CD4-positive, alpha-beta T cell (primary cell): ENCODE data around the gene TMEM108. TPM values are rescaled to one million over a fixed set of nuclear protein-coding genes. Genes with fewer than 3 reads are reported as not detected.

Experiments
- ATAC-seq: fragments of 200-7000 bp; cut with Tn5 transposase; one replicate; pipeline ENCODE4 v1.10.0; 2022; ENCODE audit warnings: mild to moderate bottlenecking; ENCODE audit not compliant: poor library complexity
- CTCF ChIA-PET: fragments of 350-600 bp; sonication (Branson Sonifier 250); formaldehyde crosslinking; loops from one replicate; lab custom pipeline; 2021; ENCODE audit warnings: antibody characterized with exemption, inconsistent platforms; lab: Charles Lee
- POLR2A ChIA-PET: fragments of 350-600 bp; sonication (Branson Sonifier 250); formaldehyde crosslinking; loops from one replicate; lab custom pipeline; 2021; ENCODE audit warnings: antibody characterized with exemption, inconsistent platforms; lab: Charles Lee
- DNase-seq, 14 experiments: peaks; one replicate each; pipeline ENCODE4 v3.0.0-alpha.2; 2013 to 2020; ENCODE audit warnings: mixed read lengths in 2 of 14
- H3K27ac ChIP-seq, 2 donors: one replicate each; pipeline versions ENCODE4 v1.5.1 to v1.7.0; 2013; ENCODE audit warnings: low read length in 2 of 2, low read depth in 1 of 2, mild to moderate bottlenecking in 1 of 2
- H3K27me3 ChIP-seq, 2 experiments: 1 replicate in 1 of 2; 2 replicates in 1 of 2; pipeline versions ENCODE4 v1.6.1 to v1.7.0; 2013; ENCODE audit warnings: low read length in 2 of 2, control low read depth in 1 of 2, mild to moderate bottlenecking in 1 of 2, moderate library complexity in 1 of 2; ENCODE audit not compliant: insufficient read depth in 2 of 2, control insufficient read depth in 1 of 2
- H3K36me3 ChIP-seq: one replicate; pipeline ENCODE4 v1.6.1; 2013; ENCODE audit warnings: low read length, control low read depth; ENCODE audit not compliant: insufficient read depth
- H3K4me1 ChIP-seq: one replicate; pipeline ENCODE4 v1.6.1; 2013; ENCODE audit warnings: low read length, control low read depth; ENCODE audit not compliant: insufficient read depth
- H3K4me3 ChIP-seq: one replicate; pipeline ENCODE4 v1.5.1; 2013; ENCODE audit warnings: mild to moderate bottlenecking, low read length, moderate library complexity
- H3K9me3 ChIP-seq, 2 experiments: 1 replicate in 1 of 2; 2 replicates in 1 of 2; pipeline versions ENCODE4 v1.6.1 to v1.7.0; 2013; ENCODE audit warnings: low read length in 2 of 2, mild to moderate bottlenecking in 2 of 2, control low read depth in 1 of 2, moderate library complexity in 1 of 2; ENCODE audit not compliant: control insufficient read depth in 1 of 2, insufficient read depth in 1 of 2
- H3K27ac Mint-ChIP-seq: one replicate; pipeline ENCODE4 v1.8.0; 2020; ENCODE audit warnings: mixed read lengths
- H3K27me3 Mint-ChIP-seq: one replicate; pipeline ENCODE4 v1.8.0; 2021; ENCODE audit warnings: mixed read lengths
- H3K36me3 Mint-ChIP-seq: one replicate; pipeline ENCODE4 v1.8.0; 2021; ENCODE audit warnings: low read depth, mixed read lengths
- H3K4me1 Mint-ChIP-seq: one replicate; pipeline ENCODE4 v1.8.0; 2021; ENCODE audit warnings: low read depth, mixed read lengths
- H3K4me3 Mint-ChIP-seq: one replicate; pipeline ENCODE4 v1.8.0; 2020; ENCODE audit warnings: mild to moderate bottlenecking, mixed read lengths
- H3K9me3 Mint-ChIP-seq: one replicate; pipeline ENCODE4 v1.8.0; 2020; ENCODE audit warnings: mixed read lengths
- intact Hi-C, 2 experiments: fragments of 100-400 bp; cut with DNase I in 1 of 2; cut with micrococcal nuclease in 1 of 2; formaldehyde crosslinking; loops; one replicate each; pipeline versions ENCODE4 v1.15.1 to v1.9.0; 2023 to 2025; cut with DNase I, micrococcal nuclease
- total RNA-seq, 174 experiments: library from RNA in 2 of 174; stranded (reverse) in 2 of 174; gene quantifications; one replicate each; pipeline ENCODE4 v1.2.3 and lab custom pipeline; 2021 to 2026
- TF ChIP-seq, protein P1 (sequence below): fragments of 200-600 bp; IDR thresholded peaks from one replicate; pipeline ENCODE4 v1.8.0; 2022; ENCODE audit warnings: antibody characterized with exemption, mild to moderate bottlenecking

The TMEM108 gene
- total RNA-seq, 2 experiments from 2014 or later, result not detected

DNA sequence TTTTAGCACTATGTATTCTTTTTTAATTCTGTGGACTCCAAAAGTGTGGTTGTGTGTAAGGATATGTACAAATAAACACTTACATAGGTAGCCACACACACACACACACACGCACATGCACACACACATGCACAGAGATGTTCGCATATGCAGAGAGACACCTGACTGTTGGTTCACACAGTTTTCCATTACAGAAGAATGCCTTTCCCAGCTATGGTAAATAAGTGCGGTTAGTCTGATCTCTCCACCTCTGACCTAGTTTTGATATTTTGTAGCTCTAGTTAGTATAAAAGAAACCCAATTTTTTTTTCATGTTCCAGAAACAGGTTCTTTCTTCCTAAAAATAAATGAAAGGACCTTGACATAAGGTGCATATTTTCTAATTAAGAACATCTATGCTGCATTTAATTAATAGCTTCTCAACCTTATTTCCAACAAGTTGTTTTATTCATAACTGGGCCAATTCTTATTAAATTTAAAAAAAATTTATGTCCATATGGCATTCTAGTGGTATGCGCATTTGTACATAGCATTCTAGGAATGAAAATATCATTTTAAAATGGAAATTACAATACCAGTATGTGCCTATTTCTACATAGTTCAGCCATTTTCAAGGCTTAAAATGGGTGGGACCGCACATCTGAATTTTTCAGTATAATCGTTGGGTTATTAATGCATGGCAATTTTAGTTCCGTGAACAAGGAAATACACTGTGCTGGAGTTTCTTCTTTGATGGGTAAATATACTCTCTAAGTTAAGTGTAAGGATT lies 27.2 kb downstream of the TMEM108 start:
- Mint-ChIP-seq H3K4me3 (no peak overlapping the region), H3K36me3 (no peaks in the 10 kb centered on the region), H3K9me3 (no peaks in the 10 kb centered on the region), H3K27me3 (peaks cover 9% of the 10 kb centered on the region), H3K27ac (no peak overlapping the region), H3K4me1 (no peaks in the 10 kb centered on the region)
- POLR2A ChIA-PET, result no interaction called here
- DNase-seq, result no peak
- CTCF ChIA-PET, result interaction anchor here (1.2 kb wide), 1 partner anchor 21 kb away, joined by 3 read pairs; no protein-coding TSS in a partner anchor
- TF ChIP-seq, protein P1, sequence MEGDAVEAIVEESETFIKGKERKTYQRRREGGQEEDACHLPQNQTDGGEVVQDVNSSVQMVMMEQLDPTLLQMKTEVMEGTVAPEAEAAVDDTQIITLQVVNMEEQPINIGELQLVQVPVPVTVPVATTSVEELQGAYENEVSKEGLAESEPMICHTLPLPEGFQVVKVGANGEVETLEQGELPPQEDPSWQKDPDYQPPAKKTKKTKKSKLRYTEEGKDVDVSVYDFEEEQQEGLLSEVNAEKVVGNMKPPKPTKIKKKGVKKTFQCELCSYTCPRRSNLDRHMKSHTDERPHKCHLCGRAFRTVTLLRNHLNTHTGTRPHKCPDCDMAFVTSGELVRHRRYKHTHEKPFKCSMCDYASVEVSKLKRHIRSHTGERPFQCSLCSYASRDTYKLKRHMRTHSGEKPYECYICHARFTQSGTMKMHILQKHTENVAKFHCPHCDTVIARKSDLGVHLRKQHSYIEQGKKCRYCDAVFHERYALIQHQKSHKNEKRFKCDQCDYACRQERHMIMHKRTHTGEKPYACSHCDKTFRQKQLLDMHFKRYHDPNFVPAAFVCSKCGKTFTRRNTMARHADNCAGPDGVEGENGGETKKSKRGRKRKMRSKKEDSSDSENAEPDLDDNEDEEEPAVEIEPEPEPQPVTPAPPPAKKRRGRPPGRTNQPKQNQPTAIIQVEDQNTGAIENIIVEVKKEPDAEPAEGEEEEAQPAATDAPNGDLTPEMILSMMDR, result no peak
- ATAC-seq, result no peak
- no peaks in the 10 kb centered on the region for H3K9me3 ChIP-seq
- no peaks in the 10 kb centered on the region for H3K27me3 ChIP-seq
- H3K36me3 ChIP-seq, result no peaks in the 10 kb centered on the region
- no peak overlapping the region for H3K4me3 ChIP-seq
- no peaks in the 10 kb centered on the region for H3K4me1 ChIP-seq
- H3K27ac ChIP-seq, result no peak overlapping the region
- intact Hi-C loops, result no loop called here

- H3K27ac Mint-ChIP-seq, result no peak overlapping the region
- intact Hi-C loops, result no loop called here
- H3K4me1 ChIP-seq, result no peaks in the 10 kb centered on the region
- H3K4me1 Mint-ChIP-seq, result no peaks in the 10 kb centered on the region
- DNase-seq, result no peak
- ChIA-PET POLR2A (no interaction called here), CTCF (interaction anchor here (1.2 kb wide), 1 partner anchor 20 kb away, joined by 3 read pairs; no protein-coding TSS in a partner anchor)
- no peak overlapping the region for H3K4me3 ChIP-seq
- H3K9me3 Mint-ChIP-seq, result no peaks in the 10 kb centered on the region
- no peaks in the 10 kb centered on the region for H3K36me3 Mint-ChIP-seq
- no peaks in the 10 kb centered on the region for H3K27me3 ChIP-seq
- H3K27ac ChIP-seq, result no peak overlapping the region
- TF ChIP-seq, protein P1, result no peak
- no peaks in the 10 kb centered on the region for H3K9me3 ChIP-seq
- no peak overlapping the region for H3K4me3 Mint-ChIP-seq
- peaks cover 9% of the 10 kb centered on the region for H3K27me3 Mint-ChIP-seq
- H3K36me3 ChIP-seq, result no peaks in the 10 kb centered on the region
- no peak for ATAC-seq
These were observed 27.8 kb downstream of the TMEM108 start for GRCh38 chr3:133066026-133066425.

DNA sequence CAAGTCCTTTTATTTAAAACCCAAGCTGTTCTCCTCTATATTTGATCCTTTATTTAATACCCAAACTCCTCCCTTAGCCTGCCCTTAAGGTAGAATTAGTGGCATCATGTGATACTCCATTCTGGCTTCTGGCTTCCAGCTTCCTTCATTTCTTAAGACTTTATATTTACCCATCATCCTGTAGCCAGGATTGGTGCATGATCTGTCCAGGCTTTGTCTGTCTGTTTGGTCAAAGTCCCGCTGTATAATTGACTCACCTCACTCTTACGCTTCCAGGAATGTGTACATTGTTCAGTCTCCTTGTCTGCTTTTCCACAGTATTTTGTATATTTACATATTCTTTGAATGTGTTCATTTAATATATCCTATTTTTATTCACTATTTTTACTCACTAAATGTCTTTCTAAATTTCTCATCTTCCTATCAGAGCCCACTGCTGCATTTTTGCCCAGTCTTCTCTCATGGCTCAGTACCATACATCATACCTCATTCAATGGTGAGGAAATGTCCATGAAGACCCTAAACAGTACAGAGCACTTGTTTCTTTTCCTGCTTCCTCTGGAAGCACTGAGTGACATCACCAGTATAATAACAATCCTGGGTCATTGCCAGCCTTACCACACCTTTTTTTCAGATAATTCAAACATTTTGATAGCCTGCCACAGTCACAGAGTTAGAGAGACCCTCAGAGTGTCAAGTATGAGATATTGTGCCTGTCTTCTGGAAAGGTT lies 31.5 kb downstream of the TMEM108 start:
- CTCF ChIA-PET, result no interaction called here
- POLR2A ChIA-PET, result no interaction called here
- no peaks in the 10 kb centered on the region for H3K36me3 ChIP-seq
- Mint-ChIP-seq H3K4me1 (no peaks in the 10 kb centered on the region), H3K27ac (no peak overlapping the region), H3K27me3 (peaks cover 4% of the 10 kb centered on the region), H3K4me3 (no peak overlapping the region), H3K36me3 (no peaks in the 10 kb centered on the region), H3K9me3 (no peaks in the 10 kb centered on the region)
- TF ChIP-seq, protein P1, result no peak
- H3K4me1 ChIP-seq, result no peaks in the 10 kb centered on the region
- DNase-seq (no peak), ATAC-seq (no peak)
- intact Hi-C loops, result no loop called here
- no peak overlapping the region for H3K27ac ChIP-seq
- H3K4me3 ChIP-seq, result no peak overlapping the region
- no peaks in the 10 kb centered on the region for H3K9me3 ChIP-seq
- no peaks in the 10 kb centered on the region for H3K27me3 ChIP-seq
